ENCODE results near the gene R3HDM2. TPM values are rescaled to one million over a fixed set of nuclear protein-coding genes. Genes with fewer than 3 reads are reported as not detected.
A peak's percentile ranks its signal among the peaks of the same experiment; 100 is the strongest.

R3HDM2 gene
- total RNA-seq, 1 experiment from 2014 or later = 64.8 TPM

- H3K36me3 Mint-ChIP-seq (ENCODE audit: insufficient read depth, unreplicated experiment) = peaks cover 12% of the 10 kb centered on the region
- H3K27me3 Mint-ChIP-seq (ENCODE audit: insufficient read depth, unreplicated experiment) = no peaks in the 10 kb centered on the region
- DNase-seq (ENCODE audit: unreplicated experiment) = no peak
- no peak for TF ChIP-seq CTCF (IDR thresholded peaks at IDR 0.05; ENCODE audit: unreplicated experiment)
- H3K4me3 Mint-ChIP-seq (ENCODE audit: unreplicated experiment) = no peak overlapping the region
- ChIA-PET POLR2A (interaction anchor here (1.4 to 2.0 kb wide), 2 partner anchors 11 to 23 kb away, joined by 4 to 6 read pairs; no protein-coding TSS in a partner anchor), CTCF (interaction anchor here (1.1 to 1.5 kb wide), 3 partner anchors 63 to 83 kb away, joined by 4 to 11 read pairs (median 10); no protein-coding TSS in a partner anchor)
- peaks cover 15% of the 10 kb centered on the region for H3K4me1 Mint-ChIP-seq (ENCODE audit: insufficient read depth, unreplicated experiment)
- H3K27ac Mint-ChIP-seq (ENCODE audit: low read depth, unreplicated experiment) = peak overlapping the region; percentile 39
- no peaks in the 10 kb centered on the region for H3K9me3 Mint-ChIP-seq (ENCODE audit: unreplicated experiment)
- BruUV-seq (replicated peaks) = no TSS peak
- intact Hi-C loops (cut with micrococcal nuclease) = no loop called here
These were observed 40.7 kb downstream of the R3HDM2 start for GRCh38 chr12:57390174-57390573.

- H3K9me3 Mint-ChIP-seq (ENCODE audit: unreplicated experiment) = no peaks in the 10 kb centered on the region
- peak; percentile 53 for DNase-seq (ENCODE audit: unreplicated experiment)
- H3K4me3 Mint-ChIP-seq (ENCODE audit: unreplicated experiment) = no peak overlapping the region
- no TSS peak for BruUV-seq (replicated peaks)
- TF ChIP-seq CTCF (IDR thresholded peaks at IDR 0.05; ENCODE audit: unreplicated experiment) = no peak
- CTCF ChIA-PET = interaction anchor here (0.6 to 1.5 kb wide), 5 partner anchors 20 to 629 kb away, joined by 3 to 11 read pairs (median 4); no protein-coding TSS in a partner anchor
- H3K27ac Mint-ChIP-seq (ENCODE audit: low read depth, unreplicated experiment) = no peak overlapping the region
- H3K4me1 Mint-ChIP-seq (ENCODE audit: insufficient read depth, unreplicated experiment) = peaks cover 15% of the 10 kb centered on the region
- intact Hi-C loops (cut with micrococcal nuclease) = no loop called here
- H3K27me3 Mint-ChIP-seq (ENCODE audit: insufficient read depth, unreplicated experiment) = no peaks in the 10 kb centered on the region
- POLR2A ChIA-PET = interaction anchor here (0.9 to 2.0 kb wide), 5 partner anchors 9 to 144 kb away, joined by 3 to 6 read pairs (median 4); no protein-coding TSS in a partner anchor
- H3K36me3 Mint-ChIP-seq (ENCODE audit: insufficient read depth, unreplicated experiment) = peaks cover 12% of the 10 kb centered on the region
These were observed 41.8 kb downstream of the R3HDM2 start for GRCh38 chr12:57389033-57389432.

- CTCF ChIA-PET = interaction anchor here (0.6 to 1.1 kb wide), 4 partner anchors 19 to 628 kb away, joined by 3 to 4 read pairs (median 3); no protein-coding TSS in a partner anchor
- Mint-ChIP-seq H3K4me1 (ENCODE audit: insufficient read depth, unreplicated experiment) (peaks cover 15% of the 10 kb centered on the region), H3K9me3 (ENCODE audit: unreplicated experiment) (no peaks in the 10 kb centered on the region), H3K4me3 (ENCODE audit: unreplicated experiment) (no peak overlapping the region), H3K27me3 (ENCODE audit: insufficient read depth, unreplicated experiment) (no peaks in the 10 kb centered on the region), H3K27ac (ENCODE audit: low read depth, unreplicated experiment) (no peak overlapping the region), H3K36me3 (ENCODE audit: insufficient read depth, unreplicated experiment) (peaks cover 10% of the 10 kb centered on the region)
- TF ChIP-seq CTCF (IDR thresholded peaks at IDR 0.05; ENCODE audit: unreplicated experiment) = no peak
- BruUV-seq (replicated peaks) = no TSS peak
- POLR2A ChIA-PET = interaction anchor here (0.7 to 2.0 kb wide), 3 partner anchors 9 to 63 kb away, joined by 3 to 6 read pairs (median 4); no protein-coding TSS in a partner anchor
- intact Hi-C loops (cut with micrococcal nuclease) = no loop called here
- no peak for DNase-seq (ENCODE audit: unreplicated experiment)
These were observed 42.4 kb downstream of the R3HDM2 start for GRCh38 chr12:57388425-57388824.

- H3K4me1 Mint-ChIP-seq (ENCODE audit: insufficient read depth, unreplicated experiment) = peaks cover 15% of the 10 kb centered on the region
- H3K27ac Mint-ChIP-seq (ENCODE audit: low read depth, unreplicated experiment) = no peak overlapping the region
- TF ChIP-seq CTCF (IDR thresholded peaks at IDR 0.05; ENCODE audit: unreplicated experiment) = no peak
- no peak overlapping the region for H3K4me3 Mint-ChIP-seq (ENCODE audit: unreplicated experiment)
- DNase-seq (ENCODE audit: unreplicated experiment) = no peak
- peaks cover 6% of the 10 kb centered on the region for H3K36me3 Mint-ChIP-seq (ENCODE audit: insufficient read depth, unreplicated experiment)
- H3K27me3 Mint-ChIP-seq (ENCODE audit: insufficient read depth, unreplicated experiment) = no peaks in the 10 kb centered on the region
- intact Hi-C loops (cut with micrococcal nuclease) = no loop called here
- ChIA-PET POLR2A (no interaction called here), CTCF (no interaction called here)
- H3K9me3 Mint-ChIP-seq (ENCODE audit: unreplicated experiment) = no peaks in the 10 kb centered on the region
- no TSS peak for BruUV-seq (replicated peaks)
These were observed 44.6 kb downstream of the R3HDM2 start for GRCh38 chr12:57386187-57386720.
